Measurements from ENCODE around the gene UBA5. TPM values are rescaled to one million over a fixed set of nuclear protein-coding genes. Genes with fewer than 3 reads are reported as not detected.

Gene UBA5
- total RNA-seq, 1 donor from 2014 or later: 30.3 TPM

DNA sequence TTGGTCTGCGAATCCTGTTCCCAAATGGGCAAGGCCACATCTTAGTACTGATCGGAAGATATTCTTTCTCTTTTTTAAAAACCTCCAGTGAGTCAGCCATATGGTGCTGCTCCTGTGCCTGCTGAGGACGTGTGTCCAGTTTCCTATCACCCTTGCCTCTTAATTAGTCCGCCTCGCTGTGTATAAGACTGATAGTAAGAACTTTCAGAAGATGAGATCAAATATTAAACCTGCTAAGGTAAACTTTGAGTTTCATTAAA is 612 bp downstream of the UBA5 start:
- DNase-seq (ENCODE audit: low read depth): peak; percentile 40
- TF ChIP-seq CTCF (IDR thresholded peaks at IDR 0.05; ENCODE audit: insufficient read depth, low read length, severe bottlenecking): no peak
- FAIRE-seq: no peak
- Histone ChIP-seq H3K27me3 (ENCODE audit: control insufficient read depth, insufficient read depth, low read length) (no peaks in the 10 kb centered on the region), H3K4me3 (ENCODE audit: low read depth, low read length) (peak overlapping the region; percentile 85), H3K36me3 (ENCODE audit: control insufficient read depth, insufficient read depth, low read length) (no peaks in the 10 kb centered on the region)

DNA sequence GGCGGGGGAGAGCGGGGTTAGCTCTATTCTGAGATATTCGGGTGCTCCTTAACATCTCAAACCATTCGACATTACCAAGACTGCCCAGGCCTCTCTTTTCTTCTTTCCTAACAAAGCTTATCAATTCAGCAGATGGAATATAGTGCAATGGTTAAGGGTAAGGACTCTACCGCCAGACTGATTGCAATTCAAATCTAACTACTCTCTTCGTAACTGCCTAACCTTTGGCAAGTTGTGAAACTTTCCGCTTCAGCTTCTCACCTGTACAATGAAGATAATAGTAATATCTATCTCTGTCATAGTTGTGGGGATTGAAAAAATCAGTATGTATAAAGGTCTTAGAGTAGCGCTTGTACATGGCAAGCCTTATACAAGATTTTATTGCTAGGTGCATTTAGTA is 972 bp downstream of the UBA5 start:
- H3K27me3 ChIP-seq (ENCODE audit: control insufficient read depth, insufficient read depth, low read length): no peaks in the 10 kb centered on the region
- DNase-seq (ENCODE audit: low read depth): peak; percentile 20
- H3K4me3 ChIP-seq (ENCODE audit: low read depth, low read length): peak overlapping the region; percentile 85
- no peaks in the 10 kb centered on the region for H3K36me3 ChIP-seq (ENCODE audit: control insufficient read depth, insufficient read depth, low read length)
- TF ChIP-seq CTCF (IDR thresholded peaks at IDR 0.05; ENCODE audit: insufficient read depth, low read length, severe bottlenecking): no peak
- FAIRE-seq: no peak

- no peak for TF ChIP-seq CTCF (IDR thresholded peaks at IDR 0.05; ENCODE audit: insufficient read depth, low read length, severe bottlenecking)
- no peak for FAIRE-seq
- H3K4me3 ChIP-seq (ENCODE audit: low read depth, low read length): no peak overlapping the region
- DNase-seq (ENCODE audit: low read depth): no peak
- H3K36me3 ChIP-seq (ENCODE audit: control insufficient read depth, insufficient read depth, low read length): no peaks in the 10 kb centered on the region
- H3K27me3 ChIP-seq (ENCODE audit: control insufficient read depth, insufficient read depth, low read length): no peaks in the 10 kb centered on the region
Observed at GRCh38 chr3:132662212-132662611, 2.1 kb downstream of the UBA5 start.

DNA sequence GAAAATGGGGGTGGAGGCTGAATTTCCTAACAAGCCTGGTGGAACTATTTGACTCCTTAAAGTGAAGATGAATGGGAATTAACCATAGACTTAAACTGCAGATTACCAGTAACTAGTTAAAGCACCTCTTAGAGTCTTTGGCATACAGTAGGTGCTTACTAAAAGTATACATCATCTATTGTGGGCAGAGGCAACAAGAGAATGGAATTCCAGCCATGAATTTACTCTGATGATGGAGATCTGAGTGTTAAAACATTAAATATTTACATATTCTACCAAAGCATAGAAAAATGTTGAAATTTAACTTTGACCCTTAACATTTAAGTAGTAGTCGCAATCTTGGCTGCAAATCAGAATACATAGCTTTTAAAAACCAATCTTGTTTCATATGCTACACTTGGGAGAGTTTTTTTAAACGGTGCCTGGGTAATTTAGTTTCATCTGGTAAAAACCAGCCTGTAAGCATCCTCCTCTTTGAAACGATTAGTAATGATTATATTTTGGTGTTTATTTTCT is 5.2 kb downstream of the UBA5 start:
- no peaks in the 10 kb centered on the region for H3K36me3 ChIP-seq (ENCODE audit: control insufficient read depth, insufficient read depth, low read length)
- no peaks in the 10 kb centered on the region for H3K27me3 ChIP-seq (ENCODE audit: control insufficient read depth, insufficient read depth, low read length)
- no peak overlapping the region for H3K4me3 ChIP-seq (ENCODE audit: low read depth, low read length)
- FAIRE-seq (no peak), DNase-seq (ENCODE audit: low read depth) (no peak)
- no peak for TF ChIP-seq CTCF (IDR thresholded peaks at IDR 0.05; ENCODE audit: insufficient read depth, low read length, severe bottlenecking)

GRCh38 chr3:132669256-132669777 is 9.2 kb downstream of the UBA5 start:
- no peak for DNase-seq (ENCODE audit: low read depth)
- no peak overlapping the region for H3K4me3 ChIP-seq (ENCODE audit: low read depth, low read length)
- FAIRE-seq: no peak
- no peaks in the 10 kb centered on the region for H3K27me3 ChIP-seq (ENCODE audit: control insufficient read depth, insufficient read depth, low read length)
- no peak for TF ChIP-seq CTCF (IDR thresholded peaks at IDR 0.05; ENCODE audit: insufficient read depth, low read length, severe bottlenecking)
- H3K36me3 ChIP-seq (ENCODE audit: control insufficient read depth, insufficient read depth, low read length): no peaks in the 10 kb centered on the region

DNA sequence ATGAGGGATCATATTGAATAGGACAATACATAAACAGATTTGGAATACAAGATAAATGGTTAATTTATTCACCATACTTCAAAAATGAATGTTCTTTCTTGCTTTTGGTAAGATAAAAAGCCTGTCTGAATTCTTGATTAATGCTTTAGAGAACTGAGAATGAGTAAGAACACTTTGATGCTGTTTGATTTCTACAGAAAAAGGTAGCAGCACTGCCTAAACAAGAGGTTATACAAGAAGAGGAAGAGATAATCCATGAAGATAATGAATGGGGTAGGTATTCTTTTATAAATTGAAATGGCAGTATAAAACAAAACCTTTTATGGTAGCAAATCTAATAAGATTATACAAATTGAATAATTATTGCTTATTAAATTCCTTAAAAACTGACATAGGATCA is 15.3 kb downstream of the UBA5 start:
- no peak for FAIRE-seq
- Histone ChIP-seq H3K4me3 (ENCODE audit: low read depth, low read length) (no peak overlapping the region), H3K36me3 (ENCODE audit: control insufficient read depth, insufficient read depth, low read length) (peaks cover 2% of the 10 kb centered on the region), H3K27me3 (ENCODE audit: control insufficient read depth, insufficient read depth, low read length) (no peaks in the 10 kb centered on the region)
- no peak for DNase-seq (ENCODE audit: low read depth)
- TF ChIP-seq CTCF (IDR thresholded peaks at IDR 0.05; ENCODE audit: insufficient read depth, low read length, severe bottlenecking): no peak

Measured in bronchial epithelial cell (primary cell).